GM19468 (cell line): ENCODE data around the gene CDYL2.

Experiments
- ATAC-seq: cut with Tn5 transposase; IDR thresholded peaks from one replicate; pipeline ENCODE4 v1.9.1; 2021; ENCODE audit warnings: mild to moderate bottlenecking, moderate library complexity, moderate number of reproducible peaks; ENCODE audit not compliant: unreplicated experiment; ENCODE audit errors: extremely low read depth

CDYL2 gene

DNA sequence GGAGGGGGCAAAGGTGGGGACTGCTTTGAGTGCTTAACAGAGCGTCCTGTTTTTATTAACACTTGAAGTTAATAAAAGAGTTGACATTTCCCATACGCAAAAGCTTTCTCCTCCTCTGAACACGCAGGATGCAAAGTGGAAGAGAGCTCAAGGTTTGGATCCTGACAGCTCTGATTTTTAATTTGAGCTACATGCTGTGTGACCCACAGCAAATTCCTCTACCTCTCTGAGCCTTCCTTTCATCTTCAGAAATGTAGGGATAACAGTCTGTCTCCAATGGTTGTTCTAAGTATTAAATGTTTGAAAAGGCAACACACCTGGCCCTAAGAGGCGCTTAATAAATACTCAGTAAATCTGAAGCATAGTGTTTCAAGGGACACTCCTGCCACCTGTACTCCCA, 93.0 kb downstream of the CDYL2 start:
- ATAC-seq, result no peak

DNA sequence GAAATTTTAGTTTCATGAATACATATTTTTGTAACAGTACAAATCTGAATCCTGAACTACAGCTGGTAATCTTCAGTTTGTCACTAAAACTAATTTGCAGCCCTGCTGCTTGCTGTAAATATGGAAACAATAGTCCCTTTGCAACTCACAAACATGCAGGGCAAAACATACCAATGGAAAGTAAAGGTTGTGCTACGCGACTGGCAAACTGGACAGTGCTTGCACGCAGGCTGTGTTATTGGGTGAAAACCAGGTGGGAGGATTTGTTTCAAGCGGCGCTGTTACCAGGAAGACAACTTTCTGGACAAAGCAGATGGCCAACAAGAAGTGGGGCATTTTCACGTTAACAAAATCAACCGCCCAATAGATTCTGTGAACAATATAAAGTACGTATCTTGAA, 93.5 kb downstream of the CDYL2 start:
- ATAC-seq, result no peak

DNA sequence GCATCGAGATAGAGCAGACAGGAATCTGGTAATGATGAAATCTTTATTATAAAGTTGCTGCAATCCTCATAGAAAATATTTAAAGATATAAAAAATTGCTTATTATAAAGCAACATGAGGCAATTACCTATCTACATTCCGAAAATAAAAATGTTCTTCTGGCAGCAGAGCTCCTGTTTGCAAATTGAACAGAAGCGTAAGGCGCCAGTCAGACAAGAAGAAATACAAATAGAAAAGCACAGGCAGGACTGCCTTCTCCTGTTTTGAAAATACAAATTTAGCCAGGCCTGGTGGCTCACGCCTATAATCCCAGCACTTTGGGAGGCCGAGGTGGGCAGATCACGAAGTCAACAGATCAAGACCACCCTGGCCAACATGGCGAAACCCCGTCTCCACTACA, 95.6 kb downstream of the CDYL2 start:
- ATAC-seq, result no peak

DNA sequence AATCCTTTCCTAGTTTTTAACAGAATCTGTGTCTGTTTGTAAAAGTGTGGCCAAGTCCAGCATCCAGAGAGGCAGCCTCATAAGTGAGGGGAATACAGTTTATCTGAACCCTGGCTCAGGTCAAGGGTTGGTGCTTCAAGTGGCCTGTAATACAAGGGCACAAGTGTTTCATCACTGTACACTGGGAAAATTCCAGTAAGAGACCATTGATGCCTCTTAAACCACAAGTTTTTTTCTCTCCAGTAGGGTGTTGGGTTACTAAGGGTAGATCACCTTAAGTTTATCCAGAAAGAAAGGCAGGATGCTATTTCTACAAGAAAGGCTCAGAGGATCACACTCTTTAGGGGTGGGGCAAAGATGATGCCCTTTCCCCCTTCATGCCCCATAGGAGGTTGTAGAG, 96.7 kb downstream of the CDYL2 start:
- ATAC-seq, result no peak

DNA sequence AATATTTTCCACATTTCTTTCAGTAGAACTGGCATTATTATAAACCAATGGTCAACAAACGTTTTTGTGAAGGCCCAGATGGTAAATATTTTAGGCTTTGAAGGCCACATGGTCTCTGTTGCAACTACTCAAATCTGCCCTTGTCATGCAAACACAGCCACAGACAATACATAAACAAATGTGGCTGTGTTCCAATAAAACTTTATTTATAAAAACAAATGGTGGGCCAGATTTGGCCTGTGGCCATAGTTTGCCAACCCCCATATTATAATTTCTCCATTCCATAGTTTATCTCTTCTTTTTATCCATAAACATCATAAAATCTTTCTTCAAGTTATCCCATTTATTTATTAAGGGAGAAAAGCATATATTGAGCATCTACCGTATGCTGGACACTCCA, 98.8 kb downstream of the CDYL2 start:
- ATAC-seq, result no peak

DNA sequence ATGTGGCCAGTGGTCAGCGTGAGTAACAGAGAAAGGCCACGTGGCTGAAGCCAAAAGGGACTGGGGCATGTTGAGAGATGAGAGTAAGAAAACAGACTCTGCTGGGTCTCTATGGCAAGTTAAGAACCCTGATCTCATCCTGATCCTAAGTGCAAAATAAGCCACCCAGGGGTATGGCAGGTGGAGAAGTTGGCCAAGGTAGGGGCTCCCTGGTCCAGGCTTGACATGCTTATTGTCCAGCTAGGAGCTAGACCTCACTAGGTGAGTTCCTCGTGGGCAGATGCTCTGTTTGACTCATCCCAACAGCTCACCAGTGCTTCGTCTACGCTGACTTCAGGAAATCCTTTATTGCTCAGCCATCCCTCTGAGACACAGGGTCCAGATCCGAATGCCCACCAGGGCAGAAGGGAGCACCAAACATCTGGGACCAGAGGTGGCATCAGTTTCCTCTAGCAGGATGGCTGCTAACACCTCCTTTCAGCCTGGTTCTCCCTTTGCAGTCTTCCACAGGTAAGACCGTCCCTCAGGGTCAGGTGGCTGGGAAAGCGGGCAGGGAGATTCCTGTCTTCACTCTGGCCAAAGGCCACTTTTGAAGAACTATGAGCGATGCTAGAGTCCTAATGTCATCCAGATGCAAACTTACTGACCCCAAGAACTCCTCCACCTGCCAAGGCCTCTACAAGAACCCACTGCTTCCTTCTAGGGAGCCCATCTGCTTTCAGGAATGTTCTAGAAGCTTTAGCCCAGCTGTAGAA, 99.5 kb downstream of the CDYL2 start:
- no peak for ATAC-seq

DNA sequence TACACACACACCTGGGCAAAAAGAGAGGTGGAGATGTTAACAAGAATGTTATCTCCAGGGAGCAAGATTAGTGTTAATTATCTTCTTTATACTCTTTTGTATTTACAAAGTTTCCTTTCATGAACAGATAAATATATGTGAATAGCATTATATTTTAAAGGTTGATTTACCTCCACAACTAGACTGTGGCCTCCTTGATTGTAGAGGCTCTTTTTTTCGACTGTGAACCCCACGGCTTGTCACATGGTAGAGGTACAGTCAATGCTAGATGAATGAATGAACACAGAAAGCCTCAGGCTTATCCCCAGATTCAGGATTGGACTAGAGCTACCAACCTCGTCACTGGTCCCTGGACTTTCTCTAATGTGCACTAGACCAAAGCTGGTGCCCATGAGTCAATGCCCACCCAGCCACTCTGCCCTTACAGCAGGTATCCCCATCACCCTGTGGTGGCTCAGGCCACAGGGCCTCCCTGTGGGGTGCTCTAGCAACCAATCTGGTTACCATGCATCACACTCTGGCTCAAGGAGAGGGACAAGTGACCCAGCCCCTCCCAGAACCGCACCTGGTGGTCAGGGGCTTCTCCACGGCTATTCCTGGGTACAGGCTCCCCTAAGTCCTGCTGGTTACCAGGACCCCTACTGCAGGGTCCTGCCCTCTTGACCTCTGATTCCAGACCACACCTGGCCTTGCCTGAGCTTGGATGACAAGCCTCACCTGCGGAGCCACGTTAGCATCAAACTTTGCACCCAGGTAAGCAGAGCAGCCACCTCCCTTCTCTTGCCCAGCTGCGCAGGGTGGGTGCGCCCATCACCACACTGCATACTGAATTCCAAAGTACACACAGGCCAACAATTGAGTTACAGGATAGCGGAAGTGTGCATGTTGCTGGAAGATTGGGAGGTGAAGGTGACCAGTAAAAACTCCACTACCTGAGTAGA, 101.0 kb downstream of the CDYL2 start:
- no peak for ATAC-seq

DNA sequence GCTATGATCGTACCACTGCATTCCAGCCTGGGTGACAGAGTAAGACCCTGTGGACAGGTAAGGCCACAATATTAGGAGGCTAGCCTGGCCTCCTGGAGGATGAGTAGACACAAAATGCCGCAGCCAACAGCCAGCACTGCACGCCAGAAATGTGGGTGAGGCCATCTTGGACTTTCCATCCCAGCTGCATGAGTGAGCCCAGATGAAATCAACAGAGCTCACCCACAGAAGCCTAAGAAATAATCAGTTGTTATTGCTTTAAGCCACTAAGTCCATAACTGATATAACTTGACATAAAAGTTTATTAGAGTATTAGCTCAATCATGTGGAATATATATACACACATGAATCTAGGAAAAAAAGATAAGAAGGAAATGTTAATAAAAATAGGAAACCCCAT, 101.7 kb downstream of the CDYL2 start:
- ATAC-seq, result no peak

DNA sequence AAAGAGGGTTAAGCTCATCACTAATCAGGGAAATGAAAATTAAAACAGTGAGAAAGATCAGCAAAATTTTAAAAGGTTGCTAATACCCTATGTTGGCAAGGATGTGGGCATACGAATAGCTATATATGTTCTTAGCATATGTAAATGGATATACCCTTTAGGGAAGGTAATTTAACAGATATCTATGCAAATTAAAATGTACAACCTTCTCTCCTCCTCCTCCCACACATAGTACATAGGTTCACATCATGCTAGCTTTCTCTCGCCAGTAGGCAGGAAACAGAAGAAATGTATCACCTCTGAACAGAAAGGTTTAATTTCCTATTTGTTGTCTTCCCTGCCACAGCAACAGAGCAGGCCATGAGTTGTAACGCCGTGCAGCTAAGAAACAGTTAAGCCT, 103.8 kb downstream of the CDYL2 start:
- no peak for ATAC-seq

DNA sequence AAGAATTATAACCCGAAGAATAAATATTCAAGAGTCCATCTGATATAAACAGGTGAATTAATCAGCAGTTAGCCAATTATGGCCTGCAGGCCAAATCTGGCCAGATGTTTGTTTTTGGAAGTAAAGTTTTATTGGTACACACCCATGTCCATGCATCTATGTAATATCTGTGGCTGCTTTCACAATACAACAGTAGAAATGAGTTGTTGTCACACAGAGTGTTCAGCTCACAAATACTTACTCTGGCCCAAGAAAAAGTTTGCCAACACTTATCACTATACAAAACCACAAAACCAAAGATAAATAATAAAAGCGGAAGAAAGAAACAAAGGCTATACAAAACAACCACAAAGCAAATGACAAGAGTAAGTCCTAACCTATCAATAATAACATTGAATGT, 109.4 kb downstream of the CDYL2 start:
- ATAC-seq, result peak; percentile 32

DNA sequence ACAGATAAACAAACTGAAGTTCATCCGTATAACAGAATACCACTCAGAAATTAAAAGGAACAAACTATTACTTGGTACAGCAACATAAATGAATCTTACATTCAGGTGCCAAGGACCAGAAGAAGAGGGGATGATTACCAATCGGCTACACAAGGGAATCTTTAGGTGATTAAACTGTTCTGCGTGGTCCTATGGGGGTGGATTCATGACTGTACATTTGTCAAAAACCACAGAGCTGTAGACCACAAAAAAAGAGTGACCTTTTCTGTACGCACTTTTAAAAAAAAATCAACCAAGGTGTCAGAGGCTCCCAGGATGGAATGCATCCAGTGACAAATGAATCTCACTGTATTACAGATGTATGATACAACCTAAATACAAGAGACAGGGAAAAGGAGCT, 110.8 kb downstream of the CDYL2 start:
- ATAC-seq, result no peak

DNA sequence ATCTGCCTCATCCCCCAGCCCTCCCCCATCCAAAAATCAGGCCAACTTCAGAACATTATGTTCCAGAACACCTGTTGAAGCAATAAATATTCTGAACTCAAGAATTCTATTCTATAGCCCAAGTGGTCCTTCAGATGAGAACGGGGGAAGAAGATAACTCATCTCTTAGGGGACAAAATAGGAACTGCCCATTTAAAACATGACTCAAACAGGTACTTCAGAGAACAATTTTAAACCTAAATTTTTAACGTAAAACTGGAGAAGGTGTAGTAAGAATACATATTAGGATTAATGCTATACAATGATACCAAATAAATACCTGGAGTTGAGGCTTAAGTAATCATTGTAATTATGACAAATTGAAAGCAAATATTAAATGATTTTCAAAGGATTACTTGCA, 112.1 kb downstream of the CDYL2 start:
- ATAC-seq, result no peak

DNA sequence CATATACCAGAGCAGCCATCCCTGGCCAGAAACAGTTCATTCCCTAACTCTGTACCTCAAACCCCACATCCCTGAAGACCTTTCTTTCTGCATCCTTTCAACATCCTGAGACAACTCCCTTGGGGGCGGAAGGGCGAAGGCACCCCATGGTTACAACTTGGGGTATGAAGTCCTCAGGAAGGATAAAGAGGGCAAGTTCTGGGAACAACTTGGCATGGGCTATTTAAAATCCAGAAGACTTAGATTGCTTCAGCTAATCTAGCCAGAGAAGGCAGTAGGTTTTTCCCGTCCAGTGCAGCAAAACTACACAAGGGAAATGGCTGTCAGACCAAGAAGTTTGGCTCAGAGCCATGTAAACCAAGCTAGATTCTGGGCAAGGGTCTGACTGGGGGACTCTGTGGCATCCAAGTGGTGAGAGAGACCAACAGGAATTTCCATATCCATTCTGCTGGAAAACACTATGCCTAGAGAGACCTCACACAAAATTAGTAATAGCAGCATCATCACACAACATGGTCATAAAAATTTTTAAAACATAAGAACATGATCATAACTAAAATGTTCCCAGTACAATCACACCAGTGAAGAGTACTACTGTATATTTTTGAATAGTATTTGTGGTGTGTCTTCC, 113.2 kb downstream of the CDYL2 start:
- no peak for ATAC-seq

DNA sequence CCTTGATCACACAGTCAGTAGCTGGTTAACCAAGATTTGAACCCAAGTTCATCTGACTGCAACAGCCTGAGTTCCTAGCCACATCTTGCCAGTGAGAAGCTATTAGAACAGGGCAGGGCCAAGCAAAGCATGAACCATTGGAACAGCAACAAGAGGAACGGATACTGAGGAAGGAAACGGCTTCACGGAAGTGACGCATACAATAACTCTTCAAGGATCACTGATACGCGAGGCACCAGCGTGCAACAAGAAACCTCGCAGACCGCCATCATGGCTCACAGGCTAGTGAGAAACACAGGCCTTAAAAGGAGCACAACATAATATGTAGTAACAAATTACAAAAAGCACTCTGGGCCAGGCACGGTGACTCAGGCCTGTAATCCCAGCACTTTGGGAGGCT, 114.9 kb downstream of the CDYL2 start:
- ATAC-seq, result no peak

DNA sequence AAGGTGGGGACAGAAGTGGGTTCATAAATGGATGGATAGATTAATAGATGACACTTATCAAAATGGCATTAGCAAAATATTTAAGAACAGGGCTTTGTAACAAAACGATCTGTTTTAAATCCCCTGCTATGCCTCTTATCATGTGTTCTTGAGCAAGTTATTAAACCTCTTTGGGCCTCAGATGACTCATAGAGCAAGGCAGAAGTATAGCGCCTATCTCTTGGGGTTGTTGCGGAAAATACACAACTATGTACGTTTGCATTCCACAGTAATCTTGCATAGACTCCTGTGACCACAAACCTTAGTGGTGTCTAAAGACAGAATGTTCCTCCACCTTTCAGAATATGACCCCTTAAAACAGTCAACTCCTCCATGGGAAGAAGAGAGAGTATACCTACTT, 116.8 kb downstream of the CDYL2 start:
- ATAC-seq, result no peak

DNA sequence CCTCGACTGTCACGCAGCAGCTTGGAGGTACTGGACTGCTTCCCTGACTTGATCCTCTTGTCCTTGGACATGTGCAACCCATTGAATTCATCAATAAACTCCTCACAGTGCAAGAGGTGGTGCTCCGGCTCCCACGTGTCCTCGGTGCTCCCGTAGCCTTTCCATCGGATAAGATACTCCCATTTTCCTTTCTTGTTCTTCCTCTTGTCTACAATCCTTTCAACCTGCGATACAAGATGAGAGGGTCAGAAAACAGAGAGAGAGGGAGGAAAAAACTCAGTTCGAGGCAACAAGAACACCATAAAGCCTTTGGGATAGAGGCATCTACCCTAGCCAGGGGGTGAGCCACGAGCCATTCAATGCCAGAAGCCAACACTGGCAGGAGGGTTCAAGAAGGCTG, 119.5 kb downstream of the CDYL2 start:
- ATAC-seq, result no peak

DNA sequence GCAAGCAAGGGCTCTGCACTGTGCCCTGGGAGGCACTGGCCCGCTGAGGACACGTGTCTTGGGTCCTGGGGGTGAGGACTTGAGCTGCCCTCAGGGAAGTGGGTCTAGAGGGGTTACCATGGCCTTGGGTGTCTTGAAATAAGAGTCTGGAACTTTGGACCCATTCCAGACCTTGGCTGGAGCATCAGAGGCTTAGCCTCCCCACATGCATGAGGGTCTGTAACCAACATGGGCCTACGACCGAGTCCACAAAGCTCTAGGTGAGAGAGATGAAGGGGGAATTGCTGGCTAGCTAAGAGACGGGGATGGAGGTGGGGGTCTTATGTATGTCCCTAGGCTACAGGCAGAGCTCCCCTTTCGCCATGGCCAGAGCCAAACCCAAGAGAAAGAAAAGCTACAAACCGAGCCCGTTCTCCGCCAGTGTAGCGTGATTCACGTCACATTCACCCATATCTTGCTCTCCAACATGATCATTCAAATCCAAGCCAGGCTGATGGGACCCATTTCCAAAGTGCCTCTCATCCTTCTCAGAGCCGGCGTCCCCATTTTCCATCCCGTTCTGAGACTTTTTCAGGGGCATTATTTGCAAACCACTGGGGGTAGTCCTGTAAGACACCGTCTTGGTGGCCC, 120.1 kb downstream of the CDYL2 start:
- ATAC-seq, result no peak

DNA sequence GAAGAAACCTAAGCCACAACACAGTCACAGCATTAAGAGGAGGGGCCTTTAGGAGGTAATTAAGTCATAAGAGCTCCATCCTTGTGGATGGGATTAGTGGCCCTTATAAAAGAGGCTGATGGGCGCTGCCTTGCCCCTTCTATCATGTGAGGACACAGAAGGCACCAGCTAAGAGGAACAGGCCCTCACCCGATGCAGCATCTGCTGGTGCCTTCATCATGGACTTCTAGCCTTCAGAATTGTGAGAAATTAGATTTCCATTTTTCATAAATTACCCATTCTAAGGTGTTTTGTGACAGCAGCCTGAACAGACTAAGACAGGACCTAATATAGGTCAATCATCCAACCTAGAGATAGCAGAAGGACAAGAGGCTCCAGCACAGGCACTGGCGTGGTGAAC, 120.8 kb downstream of the CDYL2 start:
- no peak for ATAC-seq

DNA sequence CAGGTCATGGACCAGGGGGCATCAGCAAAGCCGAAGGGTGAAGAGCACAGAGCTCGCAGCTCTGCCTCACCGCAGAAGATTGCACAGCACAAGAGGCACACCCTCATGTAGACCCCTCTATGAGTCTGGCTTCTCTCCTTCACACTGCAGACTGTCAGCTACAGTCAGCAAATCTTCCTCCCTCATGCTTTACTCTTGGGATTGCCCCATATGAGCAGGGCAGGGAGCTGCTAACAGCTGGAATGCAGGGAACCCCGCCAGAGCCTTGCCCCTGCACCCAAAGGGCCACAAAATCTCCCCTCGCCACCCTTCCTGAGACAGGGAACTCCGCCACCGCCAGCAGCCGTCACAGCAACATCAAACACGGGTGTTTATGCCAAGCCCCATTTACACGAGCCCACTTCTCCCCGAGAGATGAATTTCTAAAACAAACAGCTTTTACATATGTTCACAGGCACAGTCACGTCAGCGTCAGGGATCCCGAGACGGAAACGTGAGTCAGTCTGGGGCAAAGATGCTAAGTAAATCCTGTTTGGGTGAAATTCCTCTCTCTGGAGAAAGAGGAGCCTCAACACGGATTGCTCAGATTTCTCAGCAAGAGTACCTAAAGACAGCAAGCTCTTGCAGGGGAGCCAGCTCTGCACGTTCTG, 121.9 kb downstream of the CDYL2 start:
- ATAC-seq, result no peak

DNA sequence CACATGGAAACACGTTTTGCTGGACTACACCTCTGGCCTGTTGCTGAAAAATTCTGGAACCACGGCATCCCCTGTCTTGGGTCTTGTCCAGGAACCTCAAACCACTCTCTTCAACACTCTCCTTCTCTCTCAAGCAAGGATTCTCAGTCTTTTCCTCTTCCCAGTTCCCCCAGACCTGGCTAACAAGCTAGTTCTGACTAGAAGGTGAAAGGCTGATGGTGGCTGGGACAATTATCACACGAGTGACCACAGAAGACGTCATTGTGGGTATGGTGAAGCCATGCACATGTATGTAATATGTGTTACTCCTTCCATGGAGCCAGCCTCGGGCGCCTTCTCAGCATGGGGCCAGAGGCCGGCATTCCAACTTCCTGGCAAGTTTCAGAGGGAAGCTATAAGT, 123.0 kb downstream of the CDYL2 start:
- ATAC-seq, result no peak
